Testis (tissue), 3 donors: ENCODE data around the gene FLT1. TPM values are rescaled to one million over a fixed set of nuclear protein-coding genes. Genes with fewer than 3 reads are reported as not detected.

Source experiments
- DNase-seq: peaks from one replicate; pipeline ENCODE4 v3.0.0-alpha.2; 2019
- H3K27ac ChIP-seq, 2 donors: fragments of 200-600 bp; sonication (generic); one replicate each; pipeline ENCODE4 v1.5.1; 2019
- H3K27me3 ChIP-seq: fragments of 200-600 bp; sonication (generic); one replicate; pipeline ENCODE4 v1.5.1; 2019
- H3K36me3 ChIP-seq: fragments of 200-600 bp; sonication (generic); one replicate; pipeline ENCODE4 v1.5.1; 2017; ENCODE audit warnings: low read depth; ENCODE audit errors: missing control alignments
- H3K4me1 ChIP-seq: fragments of 200-600 bp; sonication (generic); one replicate; pipeline ENCODE4 v1.5.1; 2019
- H3K4me3 ChIP-seq, 2 donors: fragments of 200-600 bp; sonication (generic); one replicate each; pipeline ENCODE4 v1.5.1; 2017 to 2019
- H3K9me3 ChIP-seq: fragments of 200-600 bp; sonication (generic); one replicate; pipeline ENCODE4 v1.5.1; 2017
- POLR2A ChIP-seq: fragments of 450-650 bp; IDR thresholded peaks from one replicate; pipeline ENCODE4 v1.6.1; 2017; ENCODE audit warnings: antibody characterized with exemption, mild to moderate bottlenecking, moderate library complexity
- WGBS, 2 donors: methylation state at CpG; one replicate each; pipeline ENCODE4 v1.1.5; 2018; 5-methylcytosine and 5-hydroxymethylcytosine counted together
- intact Hi-C: fragments of 100-400 bp; cut with DNase I; formaldehyde crosslinking; loops from one replicate; pipeline ENCODE4 v1.15.1; 2023; ENCODE audit warnings: low total_unique reads
- polyA plus RNA-seq: library from polyadenylated mRNA; stranded (reverse); fragments of 350-450 nt; fragmentation: Illumina TruSeq; extraction: RNeasy Lipid Tissue Mini Kit (QIAGEN cat#74804); gene quantifications from one replicate; pipeline ENCODE4 v1.2.3, GENCODE V29; 2014; ENCODE audit warnings: low read depth, low replicate concordance; ENCODE audit not compliant: insufficient read depth
- total RNA-seq, 2 donors: library from RNA; depleted of rRNA; stranded (reverse); fragments of >200 nt; gene quantifications; one replicate each; pipeline ENCODE4 v1.2.3, GENCODE V29; 2016
- TF ChIP-seq, protein P1 (sequence below), 3 experiments: fragments of 450-650 bp in 2 of 3; fragments of 200-600 bp in 1 of 3; sonication (generic) in 1 of 3; IDR thresholded peaks; one replicate each; pipeline ENCODE4 v1.5.1; 2016 to 2019; ENCODE audit warnings: antibody characterized with exemption in 3 of 3, mild to moderate bottlenecking in 2 of 3, moderate library complexity in 1 of 3

FLT1 gene
- total and polyA plus RNA-seq, 3 donors from 2014 or later, result 26.6 to 48.1 (median 47.4) TPM

DNA sequence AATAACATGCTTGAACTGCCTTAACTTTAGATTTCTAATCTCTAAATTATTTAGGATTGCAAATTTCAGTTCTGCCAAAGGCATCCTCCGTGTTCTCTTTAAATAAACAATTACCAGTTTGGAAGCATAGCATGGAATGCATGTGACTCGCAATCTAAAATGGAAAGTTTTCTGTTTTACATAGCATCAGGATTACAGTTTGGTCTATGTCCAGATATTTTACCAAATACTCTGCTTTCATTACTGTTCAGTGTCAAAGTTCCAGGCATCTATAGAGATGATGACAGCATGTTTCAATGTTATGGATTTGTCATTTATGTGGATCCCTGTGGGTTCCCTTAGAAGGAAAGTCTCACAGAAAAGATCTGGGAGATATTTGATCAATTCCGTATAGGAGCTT is 16.8 kb downstream of the FLT1 start:
- WGBS, 2 donors, result 50 to 75% methylated on average over 3 of the region's 3 CpGs
- no peaks in the 10 kb centered on the region for H3K4me1 ChIP-seq
- DNase-seq, result no peak
- H3K27me3 ChIP-seq, result no peaks in the 10 kb centered on the region
- H3K4me3 ChIP-seq, result no peak overlapping the region
- no peaks in the 10 kb centered on the region for H3K9me3 ChIP-seq
- intact Hi-C loops, result no loop called here
- no peak for TF ChIP-seq POLR2A
- TF ChIP-seq, protein P1, sequence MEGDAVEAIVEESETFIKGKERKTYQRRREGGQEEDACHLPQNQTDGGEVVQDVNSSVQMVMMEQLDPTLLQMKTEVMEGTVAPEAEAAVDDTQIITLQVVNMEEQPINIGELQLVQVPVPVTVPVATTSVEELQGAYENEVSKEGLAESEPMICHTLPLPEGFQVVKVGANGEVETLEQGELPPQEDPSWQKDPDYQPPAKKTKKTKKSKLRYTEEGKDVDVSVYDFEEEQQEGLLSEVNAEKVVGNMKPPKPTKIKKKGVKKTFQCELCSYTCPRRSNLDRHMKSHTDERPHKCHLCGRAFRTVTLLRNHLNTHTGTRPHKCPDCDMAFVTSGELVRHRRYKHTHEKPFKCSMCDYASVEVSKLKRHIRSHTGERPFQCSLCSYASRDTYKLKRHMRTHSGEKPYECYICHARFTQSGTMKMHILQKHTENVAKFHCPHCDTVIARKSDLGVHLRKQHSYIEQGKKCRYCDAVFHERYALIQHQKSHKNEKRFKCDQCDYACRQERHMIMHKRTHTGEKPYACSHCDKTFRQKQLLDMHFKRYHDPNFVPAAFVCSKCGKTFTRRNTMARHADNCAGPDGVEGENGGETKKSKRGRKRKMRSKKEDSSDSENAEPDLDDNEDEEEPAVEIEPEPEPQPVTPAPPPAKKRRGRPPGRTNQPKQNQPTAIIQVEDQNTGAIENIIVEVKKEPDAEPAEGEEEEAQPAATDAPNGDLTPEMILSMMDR (IDR thresholded peaks at IDR 0.05), result no peak
- H3K27ac ChIP-seq, result no peak overlapping the region
- H3K36me3 ChIP-seq, result no peaks in the 10 kb centered on the region

DNA sequence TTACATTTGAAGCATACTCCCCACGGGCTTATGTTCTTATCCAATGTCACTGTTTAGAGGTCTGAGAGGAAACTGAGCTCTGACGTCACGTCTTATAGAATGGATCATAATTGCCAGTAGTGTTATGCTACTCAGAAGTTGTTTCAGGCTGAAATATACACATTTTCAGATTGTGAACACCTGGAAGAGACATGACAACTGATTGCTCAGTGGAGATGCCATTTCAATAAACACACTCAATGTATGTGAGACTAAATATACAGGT is 17.3 kb downstream of the FLT1 start:
- Histone ChIP-seq H3K36me3 (no peaks in the 10 kb centered on the region), H3K4me1 (no peaks in the 10 kb centered on the region), H3K27me3 (no peaks in the 10 kb centered on the region), H3K9me3 (no peaks in the 10 kb centered on the region), H3K27ac (no peak overlapping the region), H3K4me3 (no peak overlapping the region)
- TF ChIP-seq POLR2A, result no peak
- TF ChIP-seq, protein P1 (IDR thresholded peaks at IDR 0.05), result no peak
- 80 to 89% methylated on average over 3 of the region's 3 CpGs for WGBS, 2 donors
- intact Hi-C loops, result no loop called here
- no peak for DNase-seq

DNA sequence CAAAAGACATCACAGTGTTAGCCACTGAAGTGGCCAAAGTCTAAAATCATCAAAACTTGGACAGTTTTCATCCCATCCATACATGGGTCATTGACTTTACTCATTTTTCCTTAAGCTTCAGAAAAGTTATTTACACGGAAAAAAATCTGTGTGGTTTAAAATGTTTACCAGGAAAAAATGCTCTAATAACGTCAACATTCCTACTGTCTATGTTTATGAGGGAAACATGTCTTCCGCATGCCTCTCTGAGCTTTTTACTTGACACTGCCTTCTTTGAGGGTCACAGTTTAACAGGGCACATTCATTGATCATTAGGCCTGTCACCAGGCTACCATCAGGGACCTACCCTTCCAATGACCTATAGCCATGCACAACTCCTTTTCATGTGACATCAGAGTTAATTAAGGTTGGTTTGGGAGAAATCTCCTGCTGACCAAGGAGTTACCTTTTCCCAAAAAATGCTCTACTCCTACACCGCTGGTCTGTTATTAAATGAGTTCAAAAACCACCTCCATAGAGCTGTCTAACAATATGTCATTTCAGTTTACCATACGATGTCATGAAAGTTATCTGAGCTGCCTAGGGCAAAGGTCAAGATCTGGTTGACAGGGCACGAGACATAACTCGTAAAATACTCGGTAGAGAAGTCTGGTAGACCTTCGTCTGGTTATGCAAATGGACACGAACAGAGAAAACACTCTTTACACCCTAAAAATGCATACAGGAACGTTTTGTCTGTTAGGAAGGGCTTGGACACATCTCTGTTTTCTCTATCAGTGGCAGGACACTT is 17.8 kb downstream of the FLT1 start:
- intact Hi-C loops, result no loop called here
- DNase-seq, result no peak
- Histone ChIP-seq H3K36me3 (no peaks in the 10 kb centered on the region), H3K9me3 (no peaks in the 10 kb centered on the region), H3K27me3 (no peaks in the 10 kb centered on the region), H3K27ac (no peak overlapping the region), H3K4me1 (no peaks in the 10 kb centered on the region), H3K4me3 (no peak overlapping the region)
- 78 to 80% methylated on average over 11 of the region's 11 CpGs for WGBS, 2 donors
- TF ChIP-seq, protein P1 (IDR thresholded peaks at IDR 0.05), result no peak
- no peak for TF ChIP-seq POLR2A

GRCh38 chr13:28475916-28476725 is 18.8 kb downstream of the FLT1 start:
- intact Hi-C loops, result no loop called here
- H3K9me3 ChIP-seq, result no peaks in the 10 kb centered on the region
- 67 to 85% methylated on average over 7 of the region's 7 CpGs for WGBS, 2 donors
- no peak overlapping the region for H3K4me3 ChIP-seq
- no peaks in the 10 kb centered on the region for H3K27me3 ChIP-seq
- H3K4me1 ChIP-seq, result no peaks in the 10 kb centered on the region
- H3K27ac ChIP-seq, result no peak overlapping the region
- TF ChIP-seq POLR2A, result no peak
- TF ChIP-seq, protein P1 (IDR thresholded peaks at IDR 0.05), result no peak
- H3K36me3 ChIP-seq, result no peaks in the 10 kb centered on the region
- no peak for DNase-seq
